ENCODE measurements around the gene ADAM17.

Gene ADAM17

GRCh38 chr2:9490789-9491188, 64.8 kb downstream of the ADAM17 start:
- no peak overlapping the region for H3K27ac ChIP-seq
- TF ChIP-seq CTCF (conservative IDR thresholded peaks at IDR 0.05): no peak
- no peak for TF ChIP-seq ZFX (IDR thresholded peaks at IDR 0.05)

- no peak for TF ChIP-seq CTCF (conservative IDR thresholded peaks at IDR 0.05)
- TF ChIP-seq ZFX (IDR thresholded peaks at IDR 0.05): no peak
- H3K27ac ChIP-seq: no peak overlapping the region
These were observed 66.8 kb downstream of the ADAM17 start for GRCh38 chr2:9488583-9489547.

GRCh38 chr2:9484533-9484932, 71.1 kb downstream of the ADAM17 start:
- TF ChIP-seq CTCF (conservative IDR thresholded peaks at IDR 0.05) (no peak), ZFX (IDR thresholded peaks at IDR 0.05) (no peak)
- no peak overlapping the region for H3K27ac ChIP-seq

- TF ChIP-seq ZFX (IDR thresholded peaks at IDR 0.05) (no peak), CTCF (conservative IDR thresholded peaks at IDR 0.05) (no peak)
- H3K27ac ChIP-seq: no peak overlapping the region
These were observed 72.5 kb downstream of the ADAM17 start for GRCh38 chr2:9483107-9483506.

- H3K27ac ChIP-seq: no peak overlapping the region
- TF ChIP-seq CTCF (conservative IDR thresholded peaks at IDR 0.05) (no peak), ZFX (IDR thresholded peaks at IDR 0.05) (no peak)
These were observed 75.5 kb downstream of the ADAM17 start for GRCh38 chr2:9480157-9480556.

- TF ChIP-seq CTCF (conservative IDR thresholded peaks at IDR 0.05) (no peak), ZFX (IDR thresholded peaks at IDR 0.05) (no peak)
- no peak overlapping the region for H3K27ac ChIP-seq
These were observed 77.1 kb downstream of the ADAM17 start for GRCh38 chr2:9478526-9478925.

- TF ChIP-seq CTCF (conservative IDR thresholded peaks at IDR 0.05) (no peak), ZFX (IDR thresholded peaks at IDR 0.05) (no peak)
- no peak overlapping the region for H3K27ac ChIP-seq
These were observed 77.7 kb downstream of the ADAM17 start for GRCh38 chr2:9477914-9478313.

Data from C4-2B (cell line).